SK-N-SH treated with all-trans-retinoic acid at 6 μM for 48 hours (cell line): ENCODE results near the gene KDM5A.

Experiments
- ATAC-seq: fragments of 200-7000 bp; cut with Tn5 transposase; 3 replicates; pipeline ENCODE4 v1.9.1; 2020; ENCODE audit warnings: mild to moderate bottlenecking, moderate library complexity
- ARNTL ChIP-seq: fragments of 450-650 bp; formaldehyde crosslinking; IDR thresholded peaks from 2 replicates; pipeline ENCODE4 v1.5.0; 2020; ENCODE audit warnings: low read depth, mild to moderate bottlenecking, moderate library complexity, borderline replicate concordance
- BACH2 ChIP-seq: fragments of 250-450 bp; sonication (Bioruptor Pico); IDR thresholded peaks from 2 replicates; pipeline ENCODE4 v1.9.0; 2021; ENCODE audit warnings: mild to moderate bottlenecking, borderline replicate concordance
- CREB5 ChIP-seq: fragments of 250-450 bp; sonication (Bioruptor Pico); IDR thresholded peaks from 2 replicates; pipeline ENCODE4 v1.5.1; 2020; ENCODE audit warnings: low read depth, mild to moderate bottlenecking, moderate library complexity
- CSDC2 ChIP-seq: fragments of 250-450 bp; sonication (Bioruptor Pico); IDR thresholded peaks from 2 replicates; pipeline ENCODE4 v1.5.0; 2020; ENCODE audit warnings: mild to moderate bottlenecking, moderate library complexity
- CSRNP3 ChIP-seq: fragments of 250-450 bp; sonication (Bioruptor Pico); IDR thresholded peaks from 2 replicates; pipeline ENCODE4 v1.5.1; 2021; ENCODE audit warnings: mild to moderate bottlenecking, moderate library complexity
- ESRRG ChIP-seq: fragments of 250-450 bp; sonication (Bioruptor Pico); IDR thresholded peaks from 2 replicates; pipeline ENCODE4 v1.6.1; 2021; ENCODE audit warnings: mild to moderate bottlenecking
- GLIS3 ChIP-seq: fragments of 250-450 bp; sonication (Bioruptor Pico); IDR thresholded peaks from 2 replicates; pipeline ENCODE4 v1.5.0; 2020; ENCODE audit warnings: mild to moderate bottlenecking, moderate library complexity
- OSR1 ChIP-seq: fragments of 250-450 bp; sonication (Bioruptor Pico); IDR thresholded peaks from 2 replicates; pipeline ENCODE4 v1.8.0; 2022; ENCODE audit warnings: moderate library complexity, mild to moderate bottlenecking, inconsistent platforms
- PATZ1 ChIP-seq: fragments of 250-450 bp; sonication (Bioruptor Pico); IDR thresholded peaks from 2 replicates; pipeline ENCODE4 v1.8.0; 2020; ENCODE audit warnings: mild to moderate bottlenecking, moderate library complexity, borderline replicate concordance
- POU6F1 ChIP-seq: fragments of 250-450 bp; sonication (Bioruptor Pico); IDR thresholded peaks from 2 replicates; pipeline ENCODE4 v1.8.0; 2021; ENCODE audit warnings: low read depth, mild to moderate bottlenecking, moderate library complexity, borderline replicate concordance
- PPARA ChIP-seq: fragments of 250-450 bp; sonication (Bioruptor Pico); IDR thresholded peaks from 2 replicates; pipeline ENCODE4 v1.5.0; 2020; ENCODE audit warnings: mild to moderate bottlenecking, borderline replicate concordance
- RARB ChIP-seq: fragments of 250-450 bp; sonication (Bioruptor Pico); IDR thresholded peaks from 2 replicates; pipeline ENCODE4 v1.8.0; 2021; ENCODE audit warnings: mild to moderate bottlenecking, moderate library complexity
- SNAI2 ChIP-seq: fragments of 250-450 bp; sonication (Bioruptor Pico); IDR thresholded peaks from 2 replicates; pipeline ENCODE4 v1.5.0; 2020; ENCODE audit warnings: mild to moderate bottlenecking, moderate library complexity
- TCF4 ChIP-seq: fragments of 250-450 bp; sonication (Bioruptor Pico); IDR thresholded peaks from 2 replicates; pipeline ENCODE4 v1.8.0; 2021; ENCODE audit warnings: mild to moderate bottlenecking, moderate library complexity, borderline replicate concordance
- TOX ChIP-seq: fragments of 250-450 bp; sonication (Bioruptor Pico); IDR thresholded peaks from 2 replicates; pipeline ENCODE4 v1.8.0; 2021; ENCODE audit warnings: mild to moderate bottlenecking, moderate library complexity, borderline replicate concordance
- TSHZ2 ChIP-seq: fragments of 250-450 bp; sonication (Bioruptor Pico); IDR thresholded peaks from 2 replicates; pipeline ENCODE4 v1.5.0; 2020; ENCODE audit warnings: mild to moderate bottlenecking, moderate library complexity
- ZC3H10 ChIP-seq: fragments of 250-450 bp; sonication (Bioruptor Pico); IDR thresholded peaks from 2 replicates; pipeline ENCODE4 v1.5.1; 2021; ENCODE audit warnings: mild to moderate bottlenecking, moderate library complexity
- ZFP3 ChIP-seq: fragments of 250-450 bp; sonication (Bioruptor Pico); IDR thresholded peaks from 2 replicates; pipeline ENCODE4 v1.5.0; 2020; ENCODE audit warnings: mild to moderate bottlenecking, moderate library complexity
- ZFP30 ChIP-seq: fragments of 450-650 bp; formaldehyde crosslinking; IDR thresholded peaks from 2 replicates; pipeline ENCODE4 v1.5.0; 2022; ENCODE audit warnings: mild to moderate bottlenecking, moderate library complexity
- ZNF565 ChIP-seq: fragments of 450-650 bp; formaldehyde crosslinking; conservative IDR thresholded peaks from 2 replicates; pipeline ENCODE4 v1.5.0; 2020; ENCODE audit warnings: low read depth, mild to moderate bottlenecking, moderate library complexity
- ZNF70 ChIP-seq: fragments of 450-650 bp; formaldehyde crosslinking; IDR thresholded peaks from 2 replicates; pipeline ENCODE4 v1.5.0; 2020; ENCODE audit warnings: mild to moderate bottlenecking, moderate library complexity
- ZNF8 ChIP-seq: fragments of 450-650 bp; formaldehyde crosslinking; IDR thresholded peaks from 2 replicates; pipeline ENCODE4 v1.5.0; 2020; ENCODE audit warnings: mild to moderate bottlenecking, moderate library complexity

KDM5A gene

GRCh38 chr12:321606-322326, 67.4 kb downstream of the KDM5A start:
- no peak for TF ChIP-seq ZFP30 (CRISPR knock-in tag)
- TF ChIP-seq ESRRG (CRISPR knock-in tag): no peak
- TF ChIP-seq PATZ1 (CRISPR knock-in tag): no peak
- no peak for TF ChIP-seq CSDC2 (CRISPR knock-in tag)
- TF ChIP-seq OSR1 (CRISPR knock-in tag): no peak
- no peak for TF ChIP-seq TOX (CRISPR knock-in tag)
- no peak for TF ChIP-seq RARB
- no peak for TF ChIP-seq TSHZ2 (CRISPR knock-in tag)
- ATAC-seq: no peak

DNA sequence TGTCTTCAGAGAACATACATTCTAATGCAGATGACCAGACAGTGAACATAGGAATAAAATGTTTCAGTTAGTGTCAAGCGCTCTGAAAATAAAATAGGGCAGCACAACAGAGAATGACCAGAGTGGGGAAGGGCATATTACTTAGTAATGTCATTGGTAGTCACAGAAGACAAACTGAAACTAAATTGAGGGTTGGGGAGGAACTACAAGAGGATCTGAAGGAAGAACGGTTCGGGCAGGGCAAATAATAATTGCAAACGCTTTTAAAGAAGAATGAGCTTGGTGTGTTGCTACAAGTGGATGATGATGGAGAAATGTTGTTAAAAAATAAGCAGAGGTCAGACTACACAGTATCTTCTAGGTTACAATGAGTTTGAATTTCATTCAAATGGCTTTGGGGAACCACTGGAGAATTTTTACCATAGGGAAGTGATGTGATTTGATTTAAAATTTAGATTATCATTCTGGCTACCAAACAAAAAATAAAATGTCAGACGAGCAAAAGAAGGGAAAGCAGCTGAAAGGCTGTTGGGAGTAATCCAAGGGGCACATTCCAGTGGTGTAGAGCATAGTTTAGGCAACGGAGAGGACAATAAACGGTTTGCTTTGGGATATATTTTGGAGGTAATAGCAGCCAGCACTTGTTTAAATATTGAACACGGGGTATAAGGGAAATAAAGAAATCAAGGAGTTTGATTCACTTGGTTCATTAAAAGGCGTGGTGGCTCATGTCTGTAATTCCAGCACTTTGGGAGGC, 70.2 kb downstream of the KDM5A start:
- TF ChIP-seq CSRNP3 (no peak), SNAI2 (no peak), ZNF565 (CRISPR knock-in tag) (no peak)
- TF ChIP-seq, all 23 proteins: peak for 0
- no peak for ATAC-seq

DNA sequence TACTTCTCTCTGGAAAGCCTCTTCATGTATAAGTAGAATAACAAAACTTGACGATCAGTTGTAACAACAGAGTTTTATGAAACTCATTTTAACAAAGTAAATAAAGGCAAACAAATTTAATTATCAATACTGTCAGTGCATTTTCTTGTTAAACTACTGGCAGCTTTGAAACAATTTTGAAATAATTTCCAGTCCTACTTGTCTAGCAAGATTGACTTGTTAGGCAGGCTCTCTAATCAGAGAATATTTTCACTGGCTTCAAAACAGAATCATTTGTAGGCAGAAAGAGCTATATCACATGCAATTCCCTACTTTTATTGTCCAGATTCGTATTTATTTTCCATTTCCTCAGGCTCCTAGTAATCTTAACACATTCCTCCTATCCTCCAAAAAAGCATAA, 80.6 kb downstream of the KDM5A start:
- TF ChIP-seq GLIS3 (CRISPR knock-in tag): no peak
- no peak for TF ChIP-seq ZNF8
- TF ChIP-seq TCF4 (CRISPR knock-in tag): no peak
- no peak for TF ChIP-seq ESRRG (CRISPR knock-in tag)
- no peak for TF ChIP-seq CREB5 (CRISPR knock-in tag)
- no peak for TF ChIP-seq ZNF565 (CRISPR knock-in tag)
- no peak for TF ChIP-seq ZC3H10 (CRISPR knock-in tag)
- no peak for TF ChIP-seq CSRNP3

GRCh38 chr12:307406-307805, 81.7 kb downstream of the KDM5A start:
- ATAC-seq: no peak
- TF ChIP-seq PPARA (CRISPR knock-in tag) (no peak), TCF4 (CRISPR knock-in tag) (no peak), ARNTL (CRISPR knock-in tag) (no peak), ZFP3 (CRISPR knock-in tag) (no peak), CREB5 (CRISPR knock-in tag) (no peak), ZNF8 (no peak), POU6F1 (CRISPR knock-in tag) (no peak), SNAI2 (no peak), BACH2 (no peak), OSR1 (CRISPR knock-in tag) (no peak), TOX (CRISPR knock-in tag) (no peak), CSDC2 (CRISPR knock-in tag) (no peak), ZFP30 (CRISPR knock-in tag) (no peak), ZNF70 (CRISPR knock-in tag) (no peak)

More for the DNA sequence above, 80.6 kb downstream of the KDM5A start:
- no peak for ATAC-seq
